Stimulated activated CD8-positive, alpha-beta memory T cell treated with anti-CD3 and anti-CD28 coated beads, Interleukin-12 subunit alpha, Interleukin-12 subunit beta, amount 100 ng/mL, for 4 hours (primary cell): ENCODE data around the gene CMTM4.
A peak's percentile ranks its signal among the peaks of the same experiment; 100 is the strongest.
"Not testable (repeated sequence)": the region's sequence is repeated elsewhere in the genome, so short reads cannot be mapped to it uniquely, and the experiment has no call there.

Source experiments
- DNase-seq: peaks from one replicate; pipeline ENCODE4 v3.0.0-alpha.2; 2020; ENCODE audit warnings: low read depth

The CMTM4 gene

DNA sequence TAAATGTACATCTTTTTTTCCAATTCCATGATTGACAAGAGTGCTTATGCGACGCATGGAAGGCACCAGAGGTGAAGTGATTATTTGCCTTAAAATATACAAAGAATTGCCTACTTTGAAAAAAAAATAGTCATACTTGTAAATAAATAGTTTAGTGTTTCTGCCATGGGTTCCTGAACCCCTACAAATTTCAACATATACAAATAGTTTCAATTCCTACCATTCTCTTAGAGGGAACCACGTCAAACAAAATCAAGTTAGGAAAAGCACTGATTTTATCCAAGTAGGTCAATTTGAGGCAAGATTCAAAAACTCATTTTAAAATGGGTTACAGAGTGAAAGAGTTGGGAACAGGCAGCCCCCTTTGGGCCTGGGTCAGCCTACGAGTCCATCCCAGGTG lies 80.4 kb downstream of the CMTM4 start:
- no peak for DNase-seq

DNA sequence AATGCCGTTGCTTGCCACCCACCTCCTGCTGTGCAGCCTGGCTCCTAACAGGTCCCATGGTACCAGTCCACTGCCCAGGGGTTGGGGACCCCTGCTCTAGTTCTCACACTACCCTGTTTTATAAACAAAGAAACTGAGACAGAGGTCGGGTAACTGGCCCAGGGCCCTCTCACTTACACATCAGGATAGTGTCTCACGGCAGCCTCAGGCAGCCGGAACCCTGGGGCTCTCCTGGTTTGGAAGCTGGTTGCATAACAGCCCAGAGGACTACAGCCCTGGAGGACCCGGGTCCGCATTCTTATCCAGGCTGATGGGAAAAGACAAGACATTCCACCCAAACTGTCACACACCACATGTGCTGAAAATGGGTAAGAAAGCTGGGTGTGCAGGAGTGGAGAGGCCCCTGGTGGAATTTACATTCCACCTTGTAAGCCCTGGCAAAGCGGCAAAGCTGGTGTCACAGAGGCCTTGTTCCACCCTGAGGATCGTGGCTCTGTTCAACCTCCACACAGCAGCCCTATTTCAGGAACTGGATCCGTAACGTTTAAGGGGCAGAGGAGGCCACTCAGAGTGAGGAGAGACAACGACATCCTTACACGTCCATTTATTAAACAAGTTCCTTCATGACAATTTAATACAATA lies 82.3 kb downstream of the CMTM4 start:
- no peak for DNase-seq

- no peak for DNase-seq
Observed at GRCh38 chr16:66612422-66612821, 84.1 kb downstream of the CMTM4 start.

DNA sequence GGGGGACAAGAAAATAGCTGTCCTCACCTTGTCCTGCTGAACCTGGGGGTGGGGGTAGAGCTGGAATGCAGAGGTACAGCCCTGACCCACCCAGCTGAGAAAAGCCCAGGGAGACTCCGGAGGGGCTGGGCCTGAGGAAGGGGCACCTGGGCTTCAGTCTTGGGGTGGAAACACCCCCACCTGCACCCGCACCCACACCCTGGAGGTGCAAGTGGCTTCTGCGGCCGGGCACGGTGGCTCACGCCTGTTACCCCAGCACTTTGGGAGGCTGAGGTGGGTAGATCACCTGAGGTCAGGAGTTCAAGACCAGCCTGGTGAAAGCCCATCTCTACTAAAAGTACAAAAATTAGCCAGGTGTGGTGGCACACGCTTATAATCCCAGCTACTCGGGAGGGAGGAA lies 84.6 kb downstream of the CMTM4 start:
- DNase-seq: not testable (repeated sequence)

DNA sequence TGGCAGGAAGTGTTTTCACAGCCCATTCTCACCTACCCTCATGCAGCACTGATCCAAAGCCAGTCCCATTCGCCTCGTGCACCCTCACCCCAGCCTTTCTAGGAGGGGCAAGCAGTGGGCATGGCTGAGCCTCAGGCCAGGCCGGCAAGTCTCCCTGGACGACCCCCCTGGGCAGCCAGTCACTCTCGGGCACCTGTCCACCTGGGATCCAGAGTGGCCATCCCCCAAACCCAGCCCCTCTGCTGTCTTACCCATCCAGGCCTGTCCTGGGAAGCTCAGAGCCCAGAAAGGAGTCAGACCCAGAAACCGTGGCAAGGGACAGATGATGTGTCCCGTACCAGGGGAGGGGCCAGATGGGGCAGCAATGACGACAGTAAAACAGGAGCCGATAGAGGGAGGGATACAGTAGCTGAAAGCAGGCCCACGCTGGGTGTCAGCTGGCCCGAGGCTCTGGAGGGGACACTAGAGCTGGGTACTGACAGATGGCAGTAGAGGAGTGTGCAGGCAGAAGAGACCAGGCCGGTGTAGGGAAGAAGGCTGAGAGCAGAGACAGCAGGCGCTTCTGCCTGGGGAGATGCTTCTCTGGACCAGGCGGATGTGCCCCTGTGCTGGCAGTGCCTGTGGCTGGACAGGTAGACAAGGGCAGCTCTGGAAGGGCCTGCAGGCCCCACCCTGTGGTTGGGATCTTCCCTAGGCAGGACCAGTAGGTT lies 86.3 kb downstream of the CMTM4 start:
- DNase-seq: no peak

GRCh38 chr16:66609139-66609510 lies 87.4 kb downstream of the CMTM4 start:
- DNase-seq: no peak

DNA sequence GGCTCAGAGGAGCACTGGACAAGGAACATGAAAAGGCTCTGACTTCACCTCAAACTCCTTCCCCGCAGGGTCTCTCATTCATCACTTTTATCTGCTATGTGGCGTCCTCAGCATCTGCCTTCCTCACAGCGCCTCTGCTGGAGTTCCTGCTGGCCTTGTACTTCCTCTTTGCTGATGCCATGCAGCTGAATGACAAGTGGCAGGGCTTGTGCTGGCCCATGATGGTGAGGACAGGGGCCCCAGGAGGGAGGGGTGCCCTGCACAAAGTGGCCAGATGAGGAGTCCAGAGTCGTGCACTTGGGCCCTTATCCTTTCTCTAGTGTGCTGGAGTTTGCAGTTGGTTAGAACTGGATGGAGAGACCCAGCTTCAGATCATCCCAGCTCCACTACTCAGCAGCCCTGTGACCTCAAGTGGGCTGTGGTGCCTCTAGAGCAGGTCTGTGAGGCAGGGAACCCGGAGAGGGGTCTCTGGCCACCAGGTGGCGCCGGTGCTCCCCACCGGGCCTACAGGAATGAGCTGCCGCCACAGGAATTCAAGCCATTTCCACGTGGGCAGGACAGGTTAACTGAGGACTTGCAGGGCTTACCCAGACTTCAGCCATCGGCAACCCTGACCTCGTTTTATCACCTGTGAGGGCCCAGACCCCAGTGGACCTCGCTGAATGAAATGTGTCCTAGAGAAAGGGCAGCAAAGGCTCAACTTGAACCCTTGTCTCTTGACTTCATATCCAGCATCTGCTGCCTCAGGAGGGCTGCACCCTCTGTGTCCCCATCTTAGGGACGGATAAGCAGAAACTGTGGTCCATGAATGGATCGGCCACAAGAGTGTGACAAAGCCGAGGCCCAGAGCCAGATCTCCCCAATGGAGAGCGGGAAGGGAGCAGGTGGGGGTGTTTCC lies 88.1 kb downstream of the CMTM4 start:
- DNase-seq: peak; percentile 67

DNA sequence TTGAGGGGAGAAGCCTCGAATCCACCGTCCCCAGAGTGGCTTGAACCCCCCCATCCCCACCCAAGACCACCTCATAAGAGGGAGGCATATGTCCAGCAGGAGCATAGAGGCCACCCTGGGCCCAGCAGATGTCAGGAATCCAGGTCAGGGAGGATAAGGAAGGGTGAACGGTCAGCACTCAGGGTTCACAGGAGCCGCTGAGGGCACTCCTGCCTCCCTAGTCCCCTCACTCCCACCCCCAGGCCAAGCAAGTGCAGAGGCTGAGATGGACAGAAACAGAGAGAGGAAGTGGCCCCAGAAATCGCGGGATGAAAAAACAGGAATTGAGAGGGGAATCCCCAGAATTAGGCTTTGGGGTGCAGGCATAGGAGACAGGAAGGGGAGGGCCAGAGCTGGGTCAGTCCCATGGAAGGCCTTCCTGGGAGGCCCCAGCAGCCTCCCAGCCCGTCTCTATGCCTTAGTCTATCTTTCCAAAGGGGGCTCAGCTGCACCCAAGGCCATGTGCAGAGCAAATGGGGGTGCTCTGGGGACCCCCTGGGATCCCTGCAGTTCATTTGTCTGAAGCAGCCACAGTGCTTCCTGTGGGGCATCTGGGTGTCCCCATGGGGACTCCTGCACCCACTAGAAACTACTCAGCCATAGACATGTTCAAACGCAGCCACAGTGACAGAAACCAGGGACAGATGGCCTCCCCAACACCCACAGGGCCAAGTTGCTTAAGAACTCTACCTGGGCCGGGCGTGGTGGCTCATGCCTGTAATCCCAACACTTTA lies 90.4 kb downstream of the CMTM4 start:
- DNase-seq: no peak

DNA sequence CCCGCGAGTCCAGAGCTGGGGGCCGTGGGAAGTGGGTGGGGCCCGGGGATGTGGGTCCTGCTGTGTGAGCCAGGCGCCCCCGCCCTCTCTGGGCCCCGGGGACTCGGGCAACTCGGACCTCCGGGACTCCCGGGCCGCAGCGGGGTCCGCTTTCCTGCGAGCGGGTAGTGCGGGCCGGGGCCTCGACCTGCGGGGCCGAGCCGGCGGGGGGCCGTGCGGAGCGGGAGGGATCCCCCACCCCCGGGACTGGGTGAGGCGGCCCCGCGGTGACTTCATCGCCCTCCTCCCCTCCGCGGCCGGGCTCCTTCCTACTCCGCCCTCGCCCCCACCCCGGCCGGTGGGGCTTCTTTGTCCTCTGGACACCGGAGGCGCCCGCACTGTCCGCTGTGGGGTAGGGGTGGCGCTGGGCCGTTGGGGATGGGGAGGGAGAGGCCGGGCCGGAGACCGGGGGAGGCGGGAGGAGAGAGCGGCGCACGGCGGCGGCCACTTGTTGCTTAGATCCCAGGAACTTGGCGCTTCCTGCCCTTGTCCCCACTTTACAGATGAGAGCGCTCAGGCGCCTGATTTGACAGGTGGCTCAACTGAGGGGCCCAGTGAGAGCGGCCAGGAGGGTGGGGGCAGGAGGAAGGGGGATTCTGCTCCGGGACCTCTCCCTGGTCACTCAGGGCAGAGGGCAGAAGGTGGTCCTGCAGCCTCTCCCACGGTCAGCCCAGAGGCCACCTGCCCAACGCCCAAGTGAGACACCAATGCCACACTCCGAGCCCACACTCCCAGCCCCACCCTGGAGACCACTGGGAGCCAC lies 91.2 kb downstream of the CMTM4 start:
- DNase-seq: peak; percentile 28

DNA sequence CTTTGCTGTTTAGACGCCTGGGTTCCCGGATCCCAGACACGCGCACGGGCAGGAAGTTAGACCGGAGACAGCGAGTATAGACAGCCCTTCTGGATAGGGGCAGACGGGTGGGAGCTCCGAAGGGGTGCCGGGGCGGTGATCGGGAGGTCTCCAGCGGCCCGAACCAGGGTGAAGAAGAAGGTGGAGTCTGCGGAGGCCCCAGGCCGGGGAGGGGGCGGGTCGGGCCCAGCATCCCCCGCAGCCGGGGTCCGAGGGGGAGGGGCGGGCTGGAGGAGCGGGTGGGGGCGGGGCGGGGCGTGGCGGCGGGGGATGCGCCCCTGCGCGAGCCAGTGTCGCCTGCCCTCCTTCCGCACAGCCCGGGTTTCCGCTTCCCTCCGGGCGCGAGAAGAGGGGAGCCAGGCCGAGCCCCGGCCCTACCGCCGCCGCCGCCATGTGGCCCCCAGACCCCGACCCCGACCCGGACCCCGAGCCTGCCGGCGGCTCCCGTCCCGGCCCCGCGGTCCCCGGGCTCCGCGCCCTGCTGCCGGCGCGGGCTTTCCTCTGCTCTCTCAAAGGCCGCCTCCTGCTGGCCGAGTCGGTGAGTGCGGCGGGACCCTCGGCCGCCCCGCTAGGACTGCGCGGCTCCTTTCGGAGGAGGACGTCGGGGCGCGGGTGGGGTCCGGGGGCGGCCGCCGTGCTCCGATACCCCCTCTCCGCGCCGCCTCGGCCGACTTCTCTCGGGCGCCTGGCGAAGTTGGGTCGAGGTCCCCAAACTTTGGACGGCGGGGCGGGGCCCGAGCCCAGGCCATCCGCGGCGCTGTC lies 92.0 kb downstream of the CMTM4 start, which contains the start of gene CMTM3:
TSS of gene CMTM3 (plus strand) at position 329 of the 801 bp plus-strand sequence. CDS start at position 431, 102 bp downstream.
- peak; percentile 61 for DNase-seq

- DNase-seq: peak; percentile 40
Observed at GRCh38 chr16:66603537-66604375, 92.8 kb downstream of the CMTM4 start.

DNA sequence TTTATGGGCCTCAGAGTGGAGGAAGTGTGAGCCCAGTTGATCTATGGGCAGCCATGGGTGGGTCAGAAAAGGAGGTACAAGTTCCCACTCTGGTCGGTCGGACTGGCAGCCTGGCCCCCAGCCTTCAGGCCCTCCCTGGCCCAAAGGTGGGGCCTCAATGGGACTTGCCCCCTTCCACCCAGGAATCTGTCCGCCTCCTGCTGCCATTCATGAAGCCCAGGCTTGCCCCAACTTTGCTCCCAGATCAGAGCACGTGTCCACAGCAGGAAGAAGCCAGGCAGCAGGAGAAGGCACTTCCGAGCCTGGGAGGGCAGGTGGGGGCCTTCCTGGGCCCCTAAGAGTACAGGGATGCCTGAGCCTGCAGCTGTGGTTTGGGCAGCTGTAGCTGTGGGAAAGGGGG lies 95.1 kb downstream of the CMTM4 start:
- no peak for DNase-seq

DNA sequence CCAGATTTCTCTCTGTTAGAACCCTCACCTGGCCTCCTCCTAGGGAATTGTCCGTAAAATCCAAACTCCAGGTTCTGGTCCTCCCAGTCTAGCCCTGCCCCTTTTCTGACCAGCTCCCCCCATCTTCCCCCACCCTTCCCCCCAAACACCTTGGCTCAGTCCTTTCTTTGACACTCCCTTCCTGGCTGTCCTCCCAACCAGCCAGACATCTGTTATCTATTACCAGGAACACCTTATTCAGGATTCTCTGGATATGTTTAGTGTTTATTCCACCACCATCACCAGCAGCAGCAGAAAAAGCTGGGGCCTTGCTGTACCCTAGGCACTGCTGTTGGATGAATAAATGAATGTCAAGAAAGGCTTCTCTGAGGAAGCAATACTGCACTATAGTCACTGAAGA lies 96.1 kb downstream of the CMTM4 start:
- DNase-seq: no peak

GRCh38 chr16:66599726-66600125 lies 96.8 kb downstream of the CMTM4 start:
- DNase-seq: no peak

DNA sequence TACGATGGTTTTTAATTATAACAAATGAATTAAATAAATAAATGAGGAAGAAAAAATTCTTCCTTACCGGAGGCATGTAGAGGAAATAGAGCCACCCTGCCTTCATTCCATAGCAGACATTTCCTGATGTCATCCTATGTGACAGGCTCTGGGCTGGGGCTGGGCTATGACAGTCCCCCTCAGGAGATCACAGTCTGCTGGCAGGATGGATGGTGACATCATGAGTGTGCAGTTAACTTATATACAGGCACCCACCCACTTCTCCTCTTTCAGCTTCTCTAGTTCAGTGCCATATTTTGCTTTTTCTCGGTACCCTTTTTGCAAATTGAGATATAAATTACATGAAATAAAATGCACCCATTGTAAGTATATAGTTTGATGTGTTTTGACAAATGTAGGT lies 98.4 kb downstream of the CMTM4 start:
- DNase-seq: no peak

- no peak for DNase-seq
Observed at GRCh38 chr16:66596986-66597848, 99.3 kb downstream of the CMTM4 start.

DNA sequence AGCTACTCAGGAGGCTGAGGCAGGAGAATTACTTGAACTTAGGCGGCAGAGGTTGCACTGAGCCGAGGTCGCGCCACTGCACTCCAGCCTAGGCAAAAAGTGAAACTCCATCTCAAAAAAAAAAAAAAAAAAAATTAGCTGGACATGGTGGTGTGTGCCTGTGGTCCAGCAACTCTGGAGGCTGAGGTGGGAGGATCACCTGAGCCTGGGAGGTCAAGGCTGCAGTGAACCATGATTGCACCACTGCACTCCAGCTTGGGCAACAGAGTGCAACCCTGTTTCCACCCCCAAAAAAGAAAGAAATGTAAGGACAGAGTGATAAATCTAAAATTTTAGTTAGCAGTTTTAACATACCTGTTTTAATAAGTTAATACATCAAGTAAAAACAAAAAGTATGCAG lies 100.0 kb downstream of the CMTM4 start:
- not testable (repeated sequence) for DNase-seq

DNA sequence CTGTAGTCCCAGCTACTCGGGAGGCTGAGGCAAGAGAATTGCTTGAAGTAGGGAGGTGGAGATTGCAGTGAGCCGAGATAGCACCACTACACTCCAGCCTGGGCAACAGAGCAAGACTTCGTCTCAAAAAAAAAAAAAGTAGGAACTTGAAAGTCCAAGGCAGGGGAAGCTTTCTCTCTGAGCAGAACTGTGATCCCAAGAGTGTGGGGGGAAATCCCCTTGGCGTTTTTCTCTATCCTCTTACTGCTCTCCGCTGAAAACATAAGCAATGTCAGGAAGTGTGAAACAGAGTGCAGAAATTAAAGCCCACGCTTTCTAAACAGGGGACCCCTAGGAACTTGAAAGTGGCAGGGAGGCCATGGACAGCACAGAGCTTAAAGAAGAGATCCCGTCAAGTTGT lies 101.8 kb downstream of the CMTM4 start:
- no peak for DNase-seq
